Mesendoderm (in vitro differentiated cells): ENCODE results near the gene TBC1D16.

Source experiments
- DNase-seq: peaks from one replicate; pipeline ENCODE4 v3.0.0; 2013
- H2AK5ac ChIP-seq: 2 replicates; pipeline ENCODE4 v1.6.1; 2013; ENCODE audit warnings: low read length, inconsistent platforms
- H2BK120ac ChIP-seq: 2 replicates; pipeline ENCODE4 v1.6.1; 2013; ENCODE audit warnings: low read depth, mild to moderate bottlenecking, low read length, moderate library complexity, mixed read lengths
- H2BK15ac ChIP-seq: replicated peaks from 2 replicates; pipeline ENCODE4 v1.6.1; 2013; ENCODE audit warnings: low read depth, mild to moderate bottlenecking, moderate library complexity
- H2BK5ac ChIP-seq: 2 replicates; pipeline ENCODE4 v1.6.1; 2013; ENCODE audit warnings: low read length, inconsistent platforms
- H3K18ac ChIP-seq: 2 replicates; pipeline ENCODE4 v1.6.1; 2013; ENCODE audit warnings: mild to moderate bottlenecking, low read length, mixed read lengths
- H3K23ac ChIP-seq: one replicate; pipeline ENCODE4 v1.6.1; 2013; ENCODE audit warnings: low read length
- H3K27ac ChIP-seq: 2 replicates; pipeline ENCODE4 v1.5.1; 2013; ENCODE audit warnings: low read depth, mild to moderate bottlenecking, inconsistent platforms, low read length, moderate library complexity
- H3K27me3 ChIP-seq: 2 replicates; pipeline ENCODE4 v1.6.1; 2013; ENCODE audit warnings: low read length, control low read depth, mild to moderate bottlenecking, inconsistent platforms; ENCODE audit not compliant: insufficient read depth, poor library complexity
- H3K36me3 ChIP-seq: 2 replicates; pipeline ENCODE4 v1.6.1; 2013; ENCODE audit warnings: low read length, inconsistent platforms; ENCODE audit not compliant: control insufficient read depth, insufficient read depth
- H3K4ac ChIP-seq: one replicate; pipeline ENCODE4 v1.6.1; 2013; ENCODE audit warnings: low read depth, mild to moderate bottlenecking, low read length, moderate library complexity
- H3K4me1 ChIP-seq: 2 replicates; pipeline ENCODE4 v1.6.1; 2013; ENCODE audit warnings: low read depth, low read length, inconsistent platforms; ENCODE audit not compliant: control insufficient read depth
- H3K4me2 ChIP-seq: 2 replicates; pipeline ENCODE4 v1.6.1; 2013; ENCODE audit warnings: low read length
- H3K4me3 ChIP-seq: 2 replicates; pipeline ENCODE4 v1.5.1; 2013; ENCODE audit warnings: mild to moderate bottlenecking, low read length
- H3K56ac ChIP-seq: one replicate; pipeline ENCODE4 v1.6.1; 2013; ENCODE audit warnings: low read length
- H3K79me1 ChIP-seq: 2 replicates; pipeline ENCODE4 v1.6.1; 2013; ENCODE audit warnings: low read length, inconsistent platforms
- H3K79me2 ChIP-seq: 2 replicates; pipeline ENCODE4 v1.6.1; 2013; ENCODE audit warnings: mild to moderate bottlenecking, low read length; ENCODE audit not compliant: control insufficient read depth, insufficient read depth
- H3K9ac ChIP-seq: 2 replicates; pipeline ENCODE4 v1.6.1; 2013; ENCODE audit warnings: low read length, inconsistent platforms
- H4K5ac ChIP-seq: one replicate; pipeline ENCODE4 v1.6.1; 2013; ENCODE audit warnings: low read length
- H4K8ac ChIP-seq: one replicate; pipeline ENCODE4 v1.6.1; 2013; ENCODE audit warnings: low read depth, mild to moderate bottlenecking, control low read depth, low read length, moderate library complexity
- WGBS: extraction: QIAGEN DNeasy Blood & Tissue Kit; methylation state at CpG from one replicate; pipeline ENCODE4 v1.1.7; 2013; ENCODE audit warnings: low lambda C conversion rate, missing lambda C conversion rate; ENCODE audit not compliant: insufficient coverage; ENCODE audit errors: extremely low coverage; 5-methylcytosine and 5-hydroxymethylcytosine counted together

TBC1D16 gene

GRCh38 chr17:79984877-79985276 is 50.8 kb downstream of the TBC1D16 start:
- H3K4me1 ChIP-seq, result peaks cover 3% of the 10 kb centered on the region
- no peak overlapping the region for H3K18ac ChIP-seq
- H3K79me1 ChIP-seq, result peaks cover 9% of the 10 kb centered on the region
- H3K27me3 ChIP-seq, result no peaks in the 10 kb centered on the region
- H3K4ac ChIP-seq, result no peak overlapping the region
- no peak overlapping the region for H4K5ac ChIP-seq
- no CpG with 5 or more reads among the region's 10 CpGs for WGBS
- no peak overlapping the region for H2AK5ac ChIP-seq
- H3K9ac ChIP-seq, result no peak overlapping the region
- no peak overlapping the region for H4K8ac ChIP-seq
- no peak overlapping the region for H2BK120ac ChIP-seq
- H3K36me3 ChIP-seq, result no peaks in the 10 kb centered on the region
- H3K27ac ChIP-seq, result no peak overlapping the region
- H3K4me2 ChIP-seq, result no peak overlapping the region
- H2BK15ac ChIP-seq, result no peak overlapping the region
- no peaks in the 10 kb centered on the region for H3K79me2 ChIP-seq
- no peak overlapping the region for H3K56ac ChIP-seq
- no peak overlapping the region for H3K4me3 ChIP-seq
- H2BK5ac ChIP-seq, result no peak overlapping the region
- peak; percentile 26 for DNase-seq
- H3K23ac ChIP-seq, result no peak overlapping the region

DNA sequence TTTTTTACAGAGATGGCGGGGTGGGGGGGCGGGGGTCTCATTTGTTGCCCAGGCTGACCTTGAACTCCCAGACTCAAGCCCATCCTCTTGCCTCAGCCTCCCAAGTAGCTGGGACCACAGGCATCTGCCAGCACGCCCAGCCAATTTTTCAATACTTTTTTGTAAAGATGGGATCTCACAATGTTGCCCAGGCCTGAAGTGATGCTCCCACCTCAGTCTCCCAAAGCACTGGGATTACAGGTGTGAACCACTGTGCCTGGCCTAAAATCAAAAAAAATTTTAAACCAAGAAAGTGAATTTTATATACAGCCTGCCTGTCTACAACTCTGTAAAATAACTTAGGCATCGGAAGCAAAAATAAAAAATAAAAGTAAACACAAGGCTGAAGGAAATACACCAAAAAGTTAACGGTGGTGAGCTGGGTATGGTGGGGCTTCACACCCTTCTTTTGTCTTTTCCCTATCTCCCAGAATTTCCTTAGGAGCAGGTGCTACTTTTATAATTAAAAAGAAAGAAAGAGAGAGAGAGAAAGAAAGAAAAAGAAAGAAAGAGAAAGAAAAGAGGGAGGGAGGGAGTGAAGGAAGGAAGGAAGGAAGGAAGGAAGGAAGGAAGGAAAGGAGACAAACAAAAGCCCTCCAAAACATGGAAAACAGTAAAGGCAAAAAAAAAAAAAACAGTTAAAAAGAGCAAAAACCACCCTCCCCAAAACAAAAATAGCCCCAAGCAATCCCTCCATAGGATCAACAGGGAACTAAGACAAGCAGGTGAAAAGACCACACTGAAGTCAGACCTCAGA is 51.4 kb downstream of the TBC1D16 start:
- DNase-seq, result no peak
- Histone ChIP-seq H2BK15ac (no peak overlapping the region), H2AK5ac (no peak overlapping the region), H3K4me1 (peaks cover 3% of the 10 kb centered on the region), H3K9ac (no peak overlapping the region), H3K18ac (no peak overlapping the region), H3K4me3 (no peak overlapping the region), H3K79me2 (no peaks in the 10 kb centered on the region), H3K36me3 (no peaks in the 10 kb centered on the region), H3K4ac (no peak overlapping the region), H3K79me1 (peaks cover 8% of the 10 kb centered on the region), H3K4me2 (no peak overlapping the region), H3K23ac (no peak overlapping the region), H2BK5ac (no peak overlapping the region), H2BK120ac (no peak overlapping the region), H4K8ac (no peak overlapping the region), H3K27ac (no peak overlapping the region), H3K56ac (no peak overlapping the region), H3K27me3 (no peaks in the 10 kb centered on the region), H4K5ac (no peak overlapping the region)
- no CpG with 5 or more reads among the region's 5 CpGs for WGBS

DNA sequence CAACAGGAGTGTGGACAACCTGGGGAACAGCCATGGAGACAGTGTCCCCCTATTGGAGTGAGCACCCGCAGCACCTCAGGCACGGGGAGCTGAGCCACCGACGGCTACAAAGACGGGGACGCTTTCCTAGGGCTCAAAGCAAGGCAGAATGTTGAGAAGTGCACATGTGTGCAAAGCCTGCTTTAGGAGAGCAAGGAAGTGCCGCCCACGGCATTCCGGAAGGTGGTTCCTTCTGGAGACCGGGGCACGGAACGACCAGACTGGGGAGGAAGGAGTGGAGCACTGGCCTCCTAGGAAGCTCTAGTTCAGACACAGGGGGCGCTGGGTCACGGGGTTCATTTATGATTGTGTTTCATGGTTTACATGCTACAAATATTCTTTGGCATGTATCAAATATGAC is 52.2 kb downstream of the TBC1D16 start:
- no peak overlapping the region for H2BK120ac ChIP-seq
- peaks cover 3% of the 10 kb centered on the region for H3K4me1 ChIP-seq
- DNase-seq, result no peak
- H3K27ac ChIP-seq, result no peak overlapping the region
- peaks cover 10% of the 10 kb centered on the region for H3K79me1 ChIP-seq
- no peak overlapping the region for H3K9ac ChIP-seq
- no peak overlapping the region for H3K56ac ChIP-seq
- no peak overlapping the region for H2AK5ac ChIP-seq
- no peak overlapping the region for H4K5ac ChIP-seq
- H3K4ac ChIP-seq, result no peak overlapping the region
- H3K23ac ChIP-seq, result no peak overlapping the region
- H2BK5ac ChIP-seq, result no peak overlapping the region
- no peaks in the 10 kb centered on the region for H3K79me2 ChIP-seq
- no peak overlapping the region for H3K4me3 ChIP-seq
- no peak overlapping the region for H3K18ac ChIP-seq
- no peaks in the 10 kb centered on the region for H3K36me3 ChIP-seq
- H4K8ac ChIP-seq, result no peak overlapping the region
- H3K27me3 ChIP-seq, result no peaks in the 10 kb centered on the region
- H3K4me2 ChIP-seq, result no peak overlapping the region
- WGBS, result no CpG with 5 or more reads among the region's 14 CpGs
- no peak overlapping the region for H2BK15ac ChIP-seq

- no CpG with 5 or more reads among the region's 17 CpGs for WGBS
- H3K79me1 ChIP-seq, result peaks cover 6% of the 10 kb centered on the region
- no peak overlapping the region for H3K18ac ChIP-seq
- H3K36me3 ChIP-seq, result no peaks in the 10 kb centered on the region
- H4K8ac ChIP-seq, result no peak overlapping the region
- no peak overlapping the region for H2BK15ac ChIP-seq
- DNase-seq, result no peak
- no peak overlapping the region for H3K4me3 ChIP-seq
- H3K4ac ChIP-seq, result no peak overlapping the region
- H3K27me3 ChIP-seq, result no peaks in the 10 kb centered on the region
- no peak overlapping the region for H3K27ac ChIP-seq
- H3K79me2 ChIP-seq, result no peaks in the 10 kb centered on the region
- H2AK5ac ChIP-seq, result no peak overlapping the region
- no peaks in the 10 kb centered on the region for H3K4me1 ChIP-seq
- no peak overlapping the region for H4K5ac ChIP-seq
- no peak overlapping the region for H3K9ac ChIP-seq
- no peak overlapping the region for H2BK120ac ChIP-seq
- no peak overlapping the region for H3K23ac ChIP-seq
- no peak overlapping the region for H3K56ac ChIP-seq
- no peak overlapping the region for H2BK5ac ChIP-seq
- H3K4me2 ChIP-seq, result no peak overlapping the region
Observed at GRCh38 chr17:79982986-79983385, 52.7 kb downstream of the TBC1D16 start.

GRCh38 chr17:79981661-79982101 is 54.0 kb downstream of the TBC1D16 start:
- Histone ChIP-seq H3K23ac (no peak overlapping the region), H3K79me1 (peaks cover 5% of the 10 kb centered on the region), H3K4ac (no peak overlapping the region), H3K27me3 (no peaks in the 10 kb centered on the region), H3K4me2 (no peak overlapping the region), H2BK15ac (no peak overlapping the region), H3K79me2 (no peaks in the 10 kb centered on the region), H2BK120ac (no peak overlapping the region), H2AK5ac (no peak overlapping the region), H3K4me3 (no peak overlapping the region), H3K9ac (no peak overlapping the region), H3K18ac (no peak overlapping the region), H4K8ac (no peak overlapping the region), H4K5ac (no peak overlapping the region), H3K36me3 (no peaks in the 10 kb centered on the region), H3K4me1 (no peaks in the 10 kb centered on the region), H2BK5ac (no peak overlapping the region), H3K27ac (no peak overlapping the region), H3K56ac (no peak overlapping the region)
- no peak for DNase-seq
- no CpG with 5 or more reads among the region's 23 CpGs for WGBS

DNA sequence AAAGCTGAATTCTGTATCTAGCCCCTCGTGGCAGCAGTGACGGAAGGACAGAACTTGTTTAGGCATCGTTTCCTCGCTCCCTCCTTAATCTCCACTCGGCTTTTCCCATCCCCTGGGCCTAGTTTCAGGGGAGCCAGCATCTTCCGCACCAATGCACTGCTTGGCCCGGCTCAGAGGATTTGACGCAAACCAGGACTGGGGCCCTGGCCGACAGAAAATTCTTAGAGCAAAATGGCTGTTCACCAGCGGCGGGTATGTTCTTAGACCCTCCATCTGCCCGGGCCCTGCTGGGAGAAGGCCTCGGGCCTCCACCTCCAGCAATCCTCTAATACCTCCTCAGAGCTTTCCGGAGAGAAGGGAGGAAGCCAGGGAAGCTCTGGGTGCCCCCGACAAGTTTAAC is 54.6 kb downstream of the TBC1D16 start:
- Histone ChIP-seq H2BK120ac (no peak overlapping the region), H3K23ac (no peak overlapping the region), H3K56ac (no peak overlapping the region), H3K27ac (no peak overlapping the region), H3K79me1 (peaks cover 4% of the 10 kb centered on the region), H2AK5ac (no peak overlapping the region), H2BK5ac (no peak overlapping the region), H2BK15ac (no peak overlapping the region), H3K4me1 (no peaks in the 10 kb centered on the region), H4K5ac (no peak overlapping the region), H4K8ac (no peak overlapping the region), H3K4me3 (no peak overlapping the region), H3K27me3 (no peaks in the 10 kb centered on the region), H3K9ac (no peak overlapping the region), H3K79me2 (no peaks in the 10 kb centered on the region), H3K4me2 (no peak overlapping the region), H3K4ac (no peak overlapping the region), H3K36me3 (no peaks in the 10 kb centered on the region), H3K18ac (no peak overlapping the region)
- WGBS, result no CpG with 5 or more reads among the region's 15 CpGs
- no peak for DNase-seq
